Measurements from ENCODE around the gene RYR1.

RYR1 gene

GRCh38 chr19:38452430-38453366 lies 19.2 kb downstream of the RYR1 start:
- Histone ChIP-seq H3K27me3 (ENCODE audit: insufficient read depth, low read depth, severe bottlenecking) (no peaks in the 10 kb centered on the region), H3K36me3 (no peaks in the 10 kb centered on the region), H3K4me3 (ENCODE audit: low read depth, low read length) (no peak overlapping the region), H3K27ac (no peak overlapping the region), H3K9me3 (ENCODE audit: severe bottlenecking) (no peaks in the 10 kb centered on the region)
- TF ChIP-seq CTCF (IDR thresholded peaks at IDR 0.05; ENCODE audit: low read depth, low read length) = no peak
- peak; percentile 61 for DNase-seq

- Histone ChIP-seq H3K27me3 (ENCODE audit: insufficient read depth, low read depth, severe bottlenecking) (no peaks in the 10 kb centered on the region), H3K4me3 (ENCODE audit: low read depth, low read length) (no peak overlapping the region), H3K9me3 (ENCODE audit: severe bottlenecking) (no peaks in the 10 kb centered on the region), H3K27ac (no peak overlapping the region), H3K36me3 (no peaks in the 10 kb centered on the region)
- no peak for TF ChIP-seq CTCF (IDR thresholded peaks at IDR 0.05; ENCODE audit: low read depth, low read length)
- DNase-seq = no peak
Observed at GRCh38 chr19:38453596-38453995, 20.1 kb downstream of the RYR1 start.

DNA sequence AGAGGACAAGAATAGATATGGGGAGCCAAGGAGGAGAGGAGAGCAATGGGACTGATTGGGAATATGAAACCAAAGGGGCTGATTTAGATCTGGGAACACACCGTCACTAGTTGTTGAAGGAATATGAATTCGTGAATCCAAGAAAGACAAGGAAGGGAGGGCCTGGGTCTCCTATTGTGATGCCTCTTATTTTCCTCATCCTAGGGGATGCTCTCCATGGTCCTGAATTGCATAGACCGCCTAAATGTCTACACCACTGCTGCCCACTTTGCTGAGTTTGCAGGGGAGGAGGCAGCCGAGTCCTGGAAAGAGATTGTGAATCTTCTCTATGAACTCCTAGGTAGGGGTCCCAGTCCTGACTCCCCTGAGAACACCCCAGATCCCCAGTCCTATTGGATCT lies 21.5 kb downstream of the RYR1 start:
- Histone ChIP-seq H3K4me3 (ENCODE audit: low read depth, low read length) (no peak overlapping the region), H3K36me3 (no peaks in the 10 kb centered on the region), H3K9me3 (ENCODE audit: severe bottlenecking) (no peaks in the 10 kb centered on the region), H3K27me3 (ENCODE audit: insufficient read depth, low read depth, severe bottlenecking) (no peaks in the 10 kb centered on the region), H3K27ac (no peak overlapping the region)
- TF ChIP-seq CTCF (IDR thresholded peaks at IDR 0.05; ENCODE audit: low read depth, low read length) = no peak
- no peak for DNase-seq

- no peak for TF ChIP-seq CTCF (IDR thresholded peaks at IDR 0.05; ENCODE audit: low read depth, low read length)
- DNase-seq = no peak
- Histone ChIP-seq H3K27me3 (ENCODE audit: insufficient read depth, low read depth, severe bottlenecking) (no peaks in the 10 kb centered on the region), H3K9me3 (ENCODE audit: severe bottlenecking) (no peaks in the 10 kb centered on the region), H3K4me3 (ENCODE audit: low read depth, low read length) (no peak overlapping the region), H3K27ac (no peak overlapping the region), H3K36me3 (no peaks in the 10 kb centered on the region)
Observed at GRCh38 chr19:38457202-38457601, 23.7 kb downstream of the RYR1 start.

- Histone ChIP-seq H3K27me3 (ENCODE audit: insufficient read depth, low read depth, severe bottlenecking) (no peaks in the 10 kb centered on the region), H3K9me3 (ENCODE audit: severe bottlenecking) (no peaks in the 10 kb centered on the region), H3K27ac (no peak overlapping the region), H3K36me3 (no peaks in the 10 kb centered on the region), H3K4me3 (ENCODE audit: low read depth, low read length) (no peak overlapping the region)
- TF ChIP-seq CTCF (IDR thresholded peaks at IDR 0.05; ENCODE audit: low read depth, low read length) = no peak
- no peak for DNase-seq
Observed at GRCh38 chr19:38457690-38458405, 24.4 kb downstream of the RYR1 start.
